ENCODE data around the gene TMSB10.

GRCh38 chr2:84894131-84894586, 11.3 kb upstream of the TMSB10 start:
- no peak for TF ChIP-seq CTCF (conservative IDR thresholded peaks at IDR 0.05; ENCODE audit: low read depth, low read length)
- no peak for TF ChIP-seq EZH2 (IDR thresholded peaks at IDR 0.05; ENCODE audit: low read length, unreplicated experiment)
- TF ChIP-seq EZH2phosphoT487 (IDR thresholded peaks at IDR 0.05; ENCODE audit: borderline replicate concordance, low read length), result no peak

Measured in PC-3 (cell line).